HUES64 (cell line): ENCODE results near the gene TTC39C.
"Not testable (repeated sequence)": the region's sequence is repeated elsewhere in the genome, so short reads cannot be mapped to it uniquely, and the experiment has no call there.

Experiments
- H3K27ac ChIP-seq: 2 replicates; pipeline ENCODE4 v1.7.0; 2013; ENCODE audit warnings: low read depth, low read length, inconsistent platforms
- H3K27me3 ChIP-seq: 2 replicates; pipeline ENCODE4 v1.6.1; 2013; ENCODE audit warnings: mild to moderate bottlenecking, low read length; ENCODE audit not compliant: insufficient read depth
- H3K36me3 ChIP-seq: 2 replicates; pipeline ENCODE4 v1.6.1; 2013; ENCODE audit warnings: mild to moderate bottlenecking, low read length; ENCODE audit not compliant: insufficient read depth
- H3K4me1 ChIP-seq: 2 replicates; pipeline ENCODE4 v1.6.1; 2013; ENCODE audit warnings: mild to moderate bottlenecking, low read length, moderate library complexity; ENCODE audit not compliant: insufficient read depth
- H3K4me3 ChIP-seq: 2 replicates; pipeline ENCODE4 v1.5.1; 2013; ENCODE audit warnings: mild to moderate bottlenecking, low read length, moderate library complexity
- H3K9ac ChIP-seq: 2 replicates; pipeline ENCODE4 v1.6.1; 2013; ENCODE audit warnings: mild to moderate bottlenecking, low read depth, low read length
- H3K9me3 ChIP-seq: 2 replicates; pipeline ENCODE4 v1.6.1; 2013; ENCODE audit warnings: low read depth, low read length; ENCODE audit not compliant: insufficient read depth
- WGBS: fragments of 150-250, 120-280 bp; methylation state at CpG from one replicate; pipeline ENCODE4 v1.1.7; 2013; ENCODE audit warnings: missing lambda C conversion rate; 5-methylcytosine and 5-hydroxymethylcytosine counted together

TTC39C gene

GRCh38 chr18:24074757-24075156 is 60.2 kb downstream of the TTC39C start:
- H3K4me3 ChIP-seq, H3K4me1 ChIP-seq, H3K36me3 ChIP-seq, H3K27me3 ChIP-seq, H3K9ac ChIP-seq, H3K9me3 ChIP-seq, H3K27ac ChIP-seq: not testable (repeated sequence)
- 95% methylated on average over 3 of the region's 4 CpGs for WGBS

DNA sequence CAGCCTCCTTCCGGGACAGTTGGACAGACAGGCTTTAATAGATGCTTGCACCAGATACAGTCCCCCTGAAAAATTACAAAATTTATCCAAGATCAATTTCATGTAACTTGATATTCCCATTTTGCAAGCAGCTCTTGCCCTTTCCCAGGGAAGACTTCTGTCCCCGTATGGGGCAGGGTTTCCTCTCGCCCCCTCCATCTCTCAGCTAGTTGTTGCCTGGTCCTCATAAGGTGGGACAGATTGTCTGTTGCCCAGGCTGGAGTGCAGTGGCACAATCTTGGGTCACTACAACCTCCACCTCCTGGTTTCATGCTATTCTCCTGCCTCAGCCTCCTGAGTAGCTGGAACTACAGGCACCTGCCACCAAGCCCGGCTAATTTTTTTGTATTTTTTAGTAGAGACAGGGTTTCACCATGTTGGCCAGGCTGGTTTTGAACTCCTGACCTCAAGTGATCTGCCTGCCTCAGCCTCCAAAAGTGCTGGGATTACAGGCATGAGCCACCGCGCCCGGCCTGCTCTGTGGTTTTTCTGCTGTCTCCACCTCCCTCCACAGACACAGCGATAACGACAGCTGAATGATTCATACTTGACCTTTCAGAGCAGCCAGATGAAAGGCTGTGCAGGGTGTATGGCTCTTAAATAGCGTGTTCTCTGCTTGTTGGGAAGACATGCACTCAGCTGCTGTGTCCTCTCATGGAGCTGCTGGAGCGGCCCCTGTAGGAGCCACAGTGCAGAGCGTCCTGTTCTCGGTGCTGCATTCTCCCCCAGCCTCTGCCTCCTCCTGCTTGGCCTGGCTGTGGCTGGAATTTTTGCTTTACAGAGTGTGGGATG is 61.4 kb downstream of the TTC39C start:
- 77% methylated on average over 13 of the region's 13 CpGs for whole genome bisulfite sequencing
- Histone ChIP-seq H3K27me3 (no peaks in the 10 kb centered on the region), H3K27ac (no peak overlapping the region), H3K4me1 (peaks cover 4% of the 10 kb centered on the region), H3K9ac (no peak overlapping the region), H3K9me3 (no peaks in the 10 kb centered on the region), H3K36me3 (peaks cover 12% of the 10 kb centered on the region; the same call in 1 of the 2 replicates), H3K4me3 (no peak overlapping the region)

DNA sequence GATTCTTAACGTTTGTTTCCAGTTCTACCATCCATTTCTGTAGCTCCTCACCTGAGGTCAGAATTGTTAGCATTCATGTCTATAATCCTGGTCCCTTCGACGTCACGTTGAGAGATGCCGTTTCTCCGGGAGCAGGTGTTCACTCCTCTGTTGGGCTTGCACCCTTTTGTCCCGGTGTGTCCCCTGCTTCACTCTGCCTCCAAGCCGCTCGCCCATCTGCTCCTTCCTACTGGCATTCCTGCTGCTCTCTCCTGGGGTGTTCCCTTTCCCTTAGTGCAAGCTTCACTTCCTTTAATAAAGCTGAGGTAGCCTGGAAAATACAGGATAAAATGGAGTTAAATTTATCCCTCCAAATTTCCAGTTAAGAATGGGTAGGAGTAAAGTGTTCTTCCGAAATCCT is 62.4 kb downstream of the TTC39C start:
- Histone ChIP-seq H3K27me3 (no peaks in the 10 kb centered on the region), H3K9ac (no peak overlapping the region), H3K9me3 (no peaks in the 10 kb centered on the region), H3K36me3 (peaks cover 13% of the 10 kb centered on the region; the same call in 1 of the 2 replicates), H3K4me3 (no peak overlapping the region), H3K4me1 (peaks cover 4% of the 10 kb centered on the region), H3K27ac (no peak overlapping the region)
- WGBS, result 93% methylated on average over 9 of the region's 10 CpGs

DNA sequence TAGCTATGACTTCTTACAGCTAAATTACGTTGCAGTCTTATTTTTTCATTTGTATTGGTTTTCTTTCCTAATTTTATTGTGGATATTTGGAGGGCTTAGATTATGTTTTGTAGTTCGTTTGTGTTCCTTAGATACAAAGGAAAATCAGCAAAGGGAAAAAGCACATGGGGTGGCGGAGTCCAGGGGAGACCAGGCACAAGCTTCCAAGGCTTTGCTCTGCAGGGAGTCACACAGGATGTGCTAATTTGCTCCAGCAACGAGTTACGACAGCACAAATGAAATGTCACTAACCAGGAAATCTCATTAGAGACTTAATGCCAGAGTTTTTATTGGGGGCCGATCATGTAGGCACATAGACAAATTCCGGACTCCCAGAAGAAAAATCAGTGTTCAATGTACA is 63.8 kb downstream of the TTC39C start:
- Histone ChIP-seq H3K27me3 (no peaks in the 10 kb centered on the region), H3K4me1 (peaks cover 4% of the 10 kb centered on the region), H3K36me3 (peaks cover 20% of the 10 kb centered on the region; the same call in 1 of the 2 replicates), H3K9me3 (no peaks in the 10 kb centered on the region), H3K27ac (no peak overlapping the region), H3K4me3 (no peak overlapping the region), H3K9ac (no peak overlapping the region)
- 75% methylated on average over 7 of the region's 7 CpGs for WGBS

GRCh38 chr18:24080861-24081260 is 66.3 kb downstream of the TTC39C start:
- peaks cover 23% of the 10 kb centered on the region; the same call in 1 of the 2 replicates for H3K36me3 ChIP-seq
- H3K27me3 ChIP-seq, result no peaks in the 10 kb centered on the region
- H3K4me1 ChIP-seq, result peaks cover 4% of the 10 kb centered on the region
- no peak overlapping the region for H3K27ac ChIP-seq
- H3K9ac ChIP-seq, result no peak overlapping the region
- no peaks in the 10 kb centered on the region for H3K9me3 ChIP-seq
- no peak overlapping the region for H3K4me3 ChIP-seq
- 93% methylated on average over 7 of the region's 7 CpGs for WGBS

DNA sequence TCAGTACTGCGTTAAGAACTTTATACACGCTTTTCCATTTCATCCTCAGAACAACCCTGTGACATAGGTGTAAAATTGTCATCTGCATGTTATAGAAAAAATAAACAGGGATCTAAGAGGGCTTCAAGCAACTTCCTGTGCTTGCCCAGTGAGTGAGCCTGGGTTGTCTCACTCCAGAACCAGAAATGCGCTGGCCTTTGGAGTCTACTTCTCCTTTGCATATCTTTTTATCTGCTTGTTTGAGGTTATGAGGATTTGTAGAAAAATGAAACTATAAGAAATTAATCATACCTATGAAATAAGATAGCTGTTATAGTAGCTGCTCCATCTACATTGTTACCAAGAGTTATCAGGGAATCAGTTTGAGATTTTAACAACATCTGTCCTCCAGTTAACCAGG is 69.0 kb downstream of the TTC39C start:
- H3K27me3 ChIP-seq, result no peaks in the 10 kb centered on the region
- WGBS, result 96% methylated on average over 2 of the region's 3 CpGs
- H3K27ac ChIP-seq, result no peak overlapping the region
- H3K36me3 ChIP-seq, result peaks cover 26% of the 10 kb centered on the region; the same call in 1 of the 2 replicates
- no peak overlapping the region for H3K9ac ChIP-seq
- H3K4me1 ChIP-seq, result no peaks in the 10 kb centered on the region
- no peaks in the 10 kb centered on the region for H3K9me3 ChIP-seq
- no peak overlapping the region for H3K4me3 ChIP-seq

GRCh38 chr18:24086082-24086481 is 71.5 kb downstream of the TTC39C start:
- no peaks in the 10 kb centered on the region for H3K27me3 ChIP-seq
- no peaks in the 10 kb centered on the region for H3K4me1 ChIP-seq
- 76% methylated on average over 5 of the region's 5 CpGs for WGBS
- no peak overlapping the region for H3K9ac ChIP-seq
- H3K27ac ChIP-seq, result no peak overlapping the region
- no peak overlapping the region for H3K4me3 ChIP-seq
- H3K9me3 ChIP-seq, result no peaks in the 10 kb centered on the region
- H3K36me3 ChIP-seq, result peaks cover 20% of the 10 kb centered on the region; the same call in 1 of the 2 replicates

DNA sequence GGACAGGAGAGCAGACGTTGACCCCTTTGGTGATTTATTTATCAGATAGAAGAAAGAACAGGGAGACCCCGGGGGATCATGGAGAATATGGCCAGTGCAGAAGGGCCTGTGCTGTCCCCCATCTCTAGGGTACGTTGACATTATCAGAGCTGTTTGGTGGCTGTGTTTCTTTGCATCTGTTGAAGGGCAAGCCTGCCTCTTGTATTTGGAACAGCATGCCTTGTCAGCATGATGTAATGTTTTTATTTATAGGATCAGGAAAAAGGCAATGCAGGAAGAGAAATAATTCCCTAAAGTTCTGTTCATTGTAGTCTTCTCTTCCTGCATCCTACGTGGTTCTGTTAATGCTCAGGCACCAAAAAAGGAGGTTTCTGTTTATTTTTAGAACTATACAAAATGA is 74.5 kb downstream of the TTC39C start:
- no peak overlapping the region for H3K9ac ChIP-seq
- no peaks in the 10 kb centered on the region for H3K9me3 ChIP-seq
- 85% methylated on average over 4 of the region's 4 CpGs for WGBS
- 0 out of 2 replicates have a peak, but pooled peaks cover 8% of the 10 kb centered on the region for H3K36me3 ChIP-seq
- no peaks in the 10 kb centered on the region for H3K27me3 ChIP-seq
- H3K4me1 ChIP-seq, result no peaks in the 10 kb centered on the region
- H3K27ac ChIP-seq, result no peak overlapping the region
- no peak overlapping the region for H3K4me3 ChIP-seq

- Histone ChIP-seq H3K4me3 (no peak overlapping the region), H3K27me3 (no peaks in the 10 kb centered on the region), H3K9ac (no peak overlapping the region), H3K27ac (no peak overlapping the region), H3K4me1 (no peaks in the 10 kb centered on the region), H3K9me3 (no peaks in the 10 kb centered on the region), H3K36me3 (0 out of 2 replicates have a peak, but pooled peaks cover 8% of the 10 kb centered on the region)
- WGBS, result 100% methylated on average over 1 of the region's 4 CpGs
These were observed 75.2 kb downstream of the TTC39C start for GRCh38 chr18:24089515-24090337.

- Histone ChIP-seq H3K4me3 (no peak overlapping the region), H3K27me3 (no peaks in the 10 kb centered on the region), H3K9ac (no peak overlapping the region), H3K9me3 (no peaks in the 10 kb centered on the region), H3K27ac (no peak overlapping the region), H3K36me3 (0 out of 2 replicates have a peak, but pooled peaks cover 3% of the 10 kb centered on the region), H3K4me1 (no peaks in the 10 kb centered on the region)
- WGBS, result 96% methylated on average over 13 of the region's 13 CpGs
These were observed 76.3 kb downstream of the TTC39C start for GRCh38 chr18:24090876-24091275.

DNA sequence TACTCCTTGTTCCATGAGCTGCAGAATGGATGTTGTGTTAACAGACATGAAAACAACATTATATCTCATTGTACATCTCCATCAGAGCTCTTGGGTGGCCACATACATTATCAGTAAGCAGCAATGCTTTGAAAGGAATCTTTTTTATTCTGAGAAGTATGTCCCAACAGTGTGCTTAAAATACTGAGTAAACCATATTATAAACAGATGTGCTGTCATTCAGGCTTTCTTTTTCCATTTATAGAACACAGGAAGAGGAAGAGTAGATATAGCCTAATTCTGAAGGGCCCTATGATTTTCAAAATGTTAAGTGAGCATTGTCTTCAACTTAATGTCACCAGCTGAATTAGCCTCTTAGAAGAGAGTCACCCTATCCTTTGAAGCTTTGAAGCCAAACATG is 80.0 kb downstream of the TTC39C start:
- 0 out of 2 replicates have a peak, but pooled peaks cover 5% of the 10 kb centered on the region for H3K36me3 ChIP-seq
- no peak overlapping the region for H3K9ac ChIP-seq
- no peak overlapping the region for H3K4me3 ChIP-seq
- H3K9me3 ChIP-seq, result no peaks in the 10 kb centered on the region
- H3K27ac ChIP-seq, result no peak overlapping the region
- no peaks in the 10 kb centered on the region for H3K4me1 ChIP-seq
- H3K27me3 ChIP-seq, result no peaks in the 10 kb centered on the region
